Left renal cortex interstitium (tissue), 4 donors: ENCODE data around the gene KRTAP20-4. TPM values are rescaled to one million over a fixed set of nuclear protein-coding genes. Genes with fewer than 3 reads are reported as not detected.

Experiments
- DNase-seq, 4 donors: peaks; one replicate each; pipeline ENCODE4 v3.0.0-alpha.2; 2013; ENCODE audit warnings: low read depth in 4 of 4, low spot score in 2 of 4, missing footprints in 1 of 4
- polyA plus RNA-seq, 4 donors: library from polyadenylated mRNA; unstranded; fragments of 120-200 nt; gene quantifications; one replicate each; pipeline ENCODE4 v1.2.1, GENCODE V29; 2013; ENCODE audit not compliant: insufficient read length in 4 of 4

The KRTAP20-4 gene
- polyA plus RNA-seq, 4 donors, result not detected

DNA sequence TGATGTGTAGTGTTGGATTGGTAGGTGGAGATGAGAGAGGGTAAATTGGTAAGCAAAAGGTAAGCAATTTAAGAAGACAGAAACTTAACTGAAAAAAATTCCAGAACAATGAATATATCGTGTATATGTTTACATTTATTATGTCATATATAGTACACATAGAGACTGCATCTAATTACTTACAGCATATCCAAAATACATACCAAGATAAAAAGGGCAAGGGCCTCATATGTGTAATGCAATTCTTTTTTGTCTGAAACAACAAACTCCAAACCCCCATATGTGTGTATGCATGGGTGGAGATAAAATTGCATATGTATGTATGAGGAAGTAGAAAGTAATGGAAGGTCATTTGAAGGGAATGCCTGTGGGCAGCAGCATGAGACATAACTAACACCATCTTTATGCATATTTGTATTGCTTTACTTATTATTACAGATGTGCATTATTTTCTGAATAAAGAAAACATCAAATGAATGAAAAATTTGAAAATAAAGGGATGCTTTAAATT lies 26.5 kb downstream of the KRTAP20-4 start:
- no peak for DNase-seq

DNA sequence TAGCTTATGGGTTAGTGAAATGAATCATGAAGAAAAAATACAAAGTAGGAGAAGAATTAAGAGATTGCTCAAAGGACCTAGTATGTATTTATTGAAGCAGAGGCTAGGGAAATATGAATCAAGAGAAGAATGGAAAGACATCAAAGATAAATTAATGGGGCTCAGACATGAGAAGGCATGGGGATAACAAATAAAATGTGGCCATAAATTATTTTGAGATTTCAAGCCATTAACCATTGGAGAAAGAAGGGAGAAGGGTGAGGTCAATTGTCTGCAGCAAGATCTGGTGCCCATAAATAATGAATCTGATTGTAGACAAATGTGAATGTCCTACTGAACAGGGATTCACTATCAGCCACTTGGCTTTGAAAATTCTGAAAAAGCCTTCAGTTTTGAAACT lies 32.5 kb downstream of the KRTAP20-4 start:
- DNase-seq, result no peak

DNA sequence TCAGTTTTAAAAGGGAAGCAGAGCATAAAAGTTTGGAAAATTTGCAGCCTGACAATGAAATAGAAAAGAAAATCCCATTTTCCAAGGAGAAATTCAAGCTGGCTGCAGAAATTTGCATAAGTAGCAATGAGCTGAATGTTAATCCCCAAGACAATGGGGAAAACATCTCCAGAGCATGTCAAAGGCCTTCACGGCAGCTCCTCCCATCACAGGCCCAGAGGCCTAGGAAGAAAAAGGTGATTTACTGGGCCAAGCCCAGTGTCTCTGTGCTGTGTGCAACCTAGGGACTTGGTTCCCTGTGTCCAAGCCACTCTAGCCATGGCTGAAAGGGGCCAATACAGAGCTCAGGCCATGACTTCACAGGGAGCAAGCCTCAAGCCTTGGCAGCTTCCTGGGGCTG lies 48.3 kb downstream of the KRTAP20-4 start:
- no peak for DNase-seq

Other genes starting within 250 kb of the KRTAP20-4 start
- not detected for gene KRTAP13-2, start 248.4 kb upstream of the KRTAP20-4 start, polyA plus RNA-seq
- gene KRTAP13-1, start 224.6 kb upstream of the KRTAP20-4 start, polyA plus RNA-seq, result not detected
- not detected for gene KRTAP13-3, start 194.7 kb upstream of the KRTAP20-4 start, polyA plus RNA-seq
- not detected for gene KRTAP13-4, start 190.4 kb upstream of the KRTAP20-4 start, polyA plus RNA-seq
- gene KRTAP15-1, start 180.4 kb upstream of the KRTAP20-4 start, polyA plus RNA-seq, result not detected
- gene KRTAP19-1, start 140.3 kb upstream of the KRTAP20-4 start, polyA plus RNA-seq, result not detected
- gene KRTAP19-2, start 133.2 kb upstream of the KRTAP20-4 start, polyA plus RNA-seq, result not detected
- not detected for gene KRTAP19-3, start 128.6 kb upstream of the KRTAP20-4 start, polyA plus RNA-seq
- not detected for gene KRTAP19-4, start 123.5 kb upstream of the KRTAP20-4 start, polyA plus RNA-seq
- gene KRTAP19-5, start 118.5 kb upstream of the KRTAP20-4 start, polyA plus RNA-seq, result not detected
- not detected for gene KRTAP19-6, start 78.8 kb upstream of the KRTAP20-4 start, polyA plus RNA-seq
- gene KRTAP19-7, start 59.3 kb upstream of the KRTAP20-4 start, polyA plus RNA-seq, result not detected
- not detected for gene KRTAP22-2, start 30.2 kb upstream of the KRTAP20-4 start, polyA plus RNA-seq
- not detected for gene KRTAP6-3, start 28.2 kb upstream of the KRTAP20-4 start, polyA plus RNA-seq
- gene KRTAP6-2, start 21.7 kb upstream of the KRTAP20-4 start, polyA plus RNA-seq, result not detected
- gene KRTAP22-1, start 19.5 kb upstream of the KRTAP20-4 start, polyA plus RNA-seq, result not detected
- gene KRTAP6-1, start 6.7 kb upstream of the KRTAP20-4 start, polyA plus RNA-seq, result not detected
- gene KRTAP20-1, start 4.2 kb upstream of the KRTAP20-4 start, polyA plus RNA-seq, result not detected
- gene KRTAP20-2, start 14.6 kb downstream of the KRTAP20-4 start, polyA plus RNA-seq, result not detected
- gene KRTAP20-3, start 22.2 kb downstream of the KRTAP20-4 start, polyA plus RNA-seq, result not detected
- not detected for gene KRTAP21-3, start 98.2 kb downstream of the KRTAP20-4 start, polyA plus RNA-seq
- gene KRTAP21-2, start 126.6 kb downstream of the KRTAP20-4 start, polyA plus RNA-seq, result not detected
- not detected for gene KRTAP21-1, start 134.8 kb downstream of the KRTAP20-4 start, polyA plus RNA-seq
- not detected for gene KRTAP8-1, start 192.6 kb downstream of the KRTAP20-4 start, polyA plus RNA-seq
- gene KRTAP7-1, start 209.1 kb downstream of the KRTAP20-4 start, polyA plus RNA-seq, result not detected